ENCODE data around the gene ACTA1.

GRCh38 chr1:229440851-229441537 is 7.1 kb upstream of the ACTA1 start:
- TF ChIP-seq CTCF (IDR thresholded peaks at IDR 0.05) = no peak
- TF ChIP-seq POLR2AphosphoS5 (IDR thresholded peaks at IDR 0.05) = no peak
- no peak for TF ChIP-seq POLR2A (IDR thresholded peaks at IDR 0.05)
- no peak for TF ChIP-seq EP300 (IDR thresholded peaks at IDR 0.05)
